A549 treated with AZD9567 at 1 μM for 4 hours (cell line): ENCODE measurements around the gene OR4D10. TPM values are rescaled to one million over a fixed set of nuclear protein-coding genes. Genes with fewer than 3 reads are reported as not detected.

Source experiments
- total RNA-seq: library from RNA; stranded (reverse); fragments of 200-300 nt; extraction: Qiagen RNA extraction; gene quantifications from 5 replicates; pipeline ENCODE4 v1.2.3, GENCODE V29; 2022; ENCODE audit not compliant: insufficient read depth

Gene OR4D10
- not detected in 5 replicates for total RNA-seq

DNA sequence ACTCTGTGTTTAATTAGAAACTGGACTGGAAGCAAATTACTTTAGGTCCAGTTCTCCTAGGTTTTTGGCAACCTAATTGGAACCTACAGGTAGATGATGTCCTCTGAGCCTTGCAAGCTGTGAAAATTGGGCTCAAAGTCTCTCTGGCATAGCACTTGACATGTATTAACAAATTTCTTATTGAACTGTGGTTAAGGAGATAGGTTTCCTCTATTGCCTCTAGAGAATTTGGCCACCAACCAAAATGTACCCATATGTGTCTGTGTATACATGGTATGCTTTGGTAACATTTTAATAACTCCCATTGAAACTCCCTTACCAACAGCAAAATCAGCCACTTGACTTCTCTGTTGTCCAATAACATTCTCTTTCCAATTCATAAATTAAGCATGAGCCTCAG lies at the start of gene OR4D10:
Gene OR4D10, plus strand, starts transcription at position 301 of the 400 bp plus-strand sequence. CDS start 4,115 bp downstream, outside the sequence.

DNA sequence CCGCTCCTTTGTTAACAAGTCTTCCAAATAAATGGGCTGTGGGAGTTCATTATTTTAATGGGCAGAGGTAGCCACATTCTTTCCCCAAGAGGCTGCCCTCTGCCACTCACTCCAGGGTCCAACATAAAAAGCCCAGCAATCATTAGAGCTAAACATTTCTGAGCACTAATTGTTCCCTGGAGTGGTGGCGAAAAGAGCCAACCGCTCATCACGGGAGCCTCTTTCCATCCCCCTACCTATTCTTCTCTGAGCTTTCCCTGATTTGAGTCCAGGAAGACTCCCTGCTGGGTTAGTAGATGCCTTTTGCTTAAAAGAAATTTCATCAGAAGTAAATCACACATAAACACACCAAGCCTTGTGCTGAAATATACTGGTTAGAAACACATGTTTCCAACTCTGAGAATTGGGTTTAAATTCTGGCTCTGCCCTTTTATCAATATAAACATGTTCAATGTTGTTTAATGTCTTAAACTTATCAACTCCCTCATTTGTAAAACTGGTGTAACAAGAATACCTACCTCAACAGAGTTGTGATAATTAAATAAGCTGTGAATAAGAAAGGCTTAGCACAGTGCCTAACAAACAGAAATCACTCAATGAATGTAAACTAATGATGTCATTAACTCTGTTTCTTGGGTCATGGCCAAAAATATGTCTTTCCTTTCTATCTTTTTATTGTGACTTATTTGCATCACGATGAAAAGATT lies 46.6 kb upstream of the OR4D10 start, which contains the start of gene OR5A2:
Gene OR5A2, minus strand, starts transcription at position 53 of the 707 bp plus-strand sequence. CDS start 3,460 bp downstream, outside the sequence.

DNA sequence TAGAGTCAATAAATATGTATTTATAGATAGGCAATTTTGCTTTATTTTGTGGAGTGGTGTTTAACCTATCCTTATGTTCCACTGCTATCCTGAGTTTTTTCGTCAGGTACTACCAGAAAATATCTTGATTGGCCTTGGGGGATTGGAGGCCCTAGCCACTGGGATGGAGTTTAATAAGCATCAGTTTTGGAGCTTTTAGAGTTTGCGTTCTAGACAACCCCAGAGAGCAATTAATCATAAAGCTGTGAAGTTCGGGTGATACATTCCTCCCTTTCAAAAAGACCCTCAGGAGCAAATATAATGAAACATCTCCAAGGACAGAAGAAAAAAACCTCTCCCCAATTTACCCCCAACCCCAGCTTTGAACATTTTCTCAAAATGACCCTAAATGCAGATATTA lies 36.9 kb upstream of the OR4D10 start, which contains the start of gene OR5A1:
Gene OR5A1, plus strand, starts transcription at position 301 of the 400 bp plus-strand sequence. CDS start 6,700 bp downstream, outside the sequence.

DNA sequence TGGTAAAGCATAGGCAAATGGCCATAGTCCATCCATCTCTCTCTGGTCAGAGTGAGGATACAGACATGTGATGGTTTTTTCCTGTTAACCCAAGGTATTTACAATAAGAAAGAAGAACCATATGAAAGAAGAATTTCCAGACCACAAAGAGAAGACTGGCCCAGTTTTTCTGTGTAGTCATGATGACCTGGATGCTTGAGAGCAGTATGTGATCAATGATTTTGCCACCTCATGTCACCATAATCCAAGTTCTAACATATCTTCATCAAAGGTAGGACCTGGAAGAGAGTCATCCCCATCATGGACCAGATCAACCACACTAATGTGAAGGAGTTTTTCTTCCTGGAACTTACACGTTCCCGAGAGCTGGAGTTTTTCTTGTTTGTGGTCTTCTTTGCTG lies 16.5 kb upstream of the OR4D10 start, which contains the start of gene OR4D6:
Gene OR4D6, plus strand, starts transcription at position 301 of the 400 bp plus-strand sequence. Its CDS starts 0 bp downstream, at position 301.

DNA sequence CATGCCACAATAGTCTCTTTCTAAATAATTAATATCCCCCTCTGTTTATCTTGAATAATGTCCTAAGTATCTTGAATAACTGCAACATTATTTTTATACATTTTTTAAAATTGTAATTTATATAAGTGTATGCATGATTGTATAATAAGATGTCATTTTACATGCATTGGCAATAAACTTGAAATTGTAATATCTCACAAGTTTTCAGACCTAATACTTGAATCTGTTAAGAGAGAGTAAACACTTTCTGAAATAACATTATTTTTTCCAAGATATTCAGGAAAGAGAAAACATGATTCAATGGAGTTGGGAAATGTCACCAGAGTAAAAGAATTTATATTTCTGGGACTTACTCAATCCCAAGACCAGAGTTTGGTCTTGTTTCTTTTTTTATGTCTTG lies 30.2 kb downstream of the OR4D10 start, which contains the start of gene OR4D11:
Gene OR4D11, plus strand, starts transcription at position 301 of the 400 bp plus-strand sequence. Its CDS starts 0 bp downstream, at position 301.

DNA sequence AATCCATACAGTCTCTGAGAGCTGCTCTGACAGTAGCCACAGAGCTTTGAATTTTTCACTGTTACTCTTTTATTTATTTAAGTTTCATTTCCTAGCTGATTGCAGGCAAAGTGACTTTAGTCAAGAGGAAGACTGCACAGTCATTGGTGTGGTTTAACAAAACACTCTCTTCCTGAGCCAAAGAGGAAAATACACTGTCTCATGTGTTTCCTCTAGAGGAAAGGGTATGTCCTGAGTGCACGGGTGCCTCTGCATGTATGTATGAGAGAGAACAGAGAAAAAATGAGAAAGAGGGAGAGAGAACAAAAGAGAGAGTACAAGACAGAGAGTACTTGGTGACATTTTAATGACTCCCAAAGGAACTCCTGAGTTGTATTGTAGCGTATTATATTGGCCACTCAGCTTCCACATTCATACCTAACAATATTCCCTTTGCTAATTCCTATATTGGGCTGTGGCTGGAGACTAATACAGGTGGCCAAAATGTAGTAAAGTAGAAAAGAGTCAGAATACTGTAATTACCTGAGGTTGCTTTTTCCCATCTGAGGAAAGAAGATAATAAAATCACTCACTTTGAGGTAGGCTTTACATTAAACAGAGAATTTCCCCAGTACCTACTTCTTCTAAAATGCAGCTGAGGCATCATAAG lies 38.0 kb downstream of the OR4D10 start, which contains the start of gene OR4D9:
Gene OR4D9, plus strand, starts transcription at position 599 of the 649 bp plus-strand sequence. CDS start 3,374 bp downstream, outside the sequence.

Other genes starting within 250 kb of the OR4D10 start
- not detected in 5 replicates for gene OR5AN1, start 114.4 kb upstream of the OR4D10 start, total RNA-seq
- gene OR5A2, start 46.9 kb upstream of the OR4D10 start, total RNA-seq = not detected in 5 replicates
- not detected in 5 replicates for gene OR5A1, start 36.8 kb upstream of the OR4D10 start, total RNA-seq
- not detected in 5 replicates for gene OR4D6, start 16.4 kb upstream of the OR4D10 start, total RNA-seq
- not detected in 5 replicates for gene OR4D11, start 30.3 kb downstream of the OR4D10 start, total RNA-seq
- gene OR4D9, start 38.2 kb downstream of the OR4D10 start, total RNA-seq = not detected in 5 replicates
- gene OSBP, start 142.5 kb downstream of the OR4D10 start, total RNA-seq = 28.6 to 30.7 TPM (median 29.6 TPM) in 5 replicates
- gene PATL1, start 195.7 kb downstream of the OR4D10 start, total RNA-seq = 41.1 to 51.4 TPM (median 45.7 TPM) in 5 replicates
- gene OR10V1, start 240.5 kb downstream of the OR4D10 start, total RNA-seq = not detected in 5 replicates